Hindlimb muscle (tissue), 1 donor: ENCODE measurements around the gene FAM227B. TPM values are rescaled to one million over a fixed set of nuclear protein-coding genes. Genes with fewer than 3 reads are reported as not detected.
"Not testable (repeated sequence)": the region's sequence is repeated elsewhere in the genome, so short reads cannot be mapped to it uniquely, and the experiment has no call there.

Experiments used
- DNase-seq: peaks from one replicate; pipeline ENCODE4 v3.0.0-alpha.2; 2013
- polyA plus RNA-seq: library from polyadenylated mRNA; unstranded; fragments of 120-200 nt; gene quantifications from one replicate; pipeline ENCODE4 v1.2.1, GENCODE V29; 2013; ENCODE audit not compliant: insufficient read length

The FAM227B gene
- 7.6 TPM for polyA plus RNA-seq

- DNase-seq, result peak; percentile 98
Observed at GRCh38 chr15:49620658-49621368, at the start of gene FAM227B, which contains the start of gene DTWD1. TSS of gene FAM227B (minus strand) at chr15:49620818. CDS start at chr15:49615171, 5,647 bp downstream. TSS of gene DTWD1 (plus strand) at chr15:49621048. CDS start at chr15:49625168, 4,120 bp downstream.

GRCh38 chr15:49669288-49669687 lies 48.7 kb upstream of the FAM227B start:
- no peak for DNase-seq

GRCh38 chr15:49666486-49666885 lies 45.9 kb upstream of the FAM227B start:
- DNase-seq, result not testable (repeated sequence)

- no peak for DNase-seq
Observed at GRCh38 chr15:49664716-49665115, 44.1 kb upstream of the FAM227B start.

GRCh38 chr15:49656734-49657133 lies 36.1 kb upstream of the FAM227B start:
- no peak for DNase-seq

- DNase-seq, result no peak
Observed at GRCh38 chr15:49652922-49653321, 32.3 kb upstream of the FAM227B start.

- DNase-seq, result no peak
Observed at GRCh38 chr15:49650676-49651075, 30.1 kb upstream of the FAM227B start.

GRCh38 chr15:49649987-49650386 lies 29.4 kb upstream of the FAM227B start:
- DNase-seq, result no peak

- no peak for DNase-seq
Observed at GRCh38 chr15:49646891-49647290, 26.3 kb upstream of the FAM227B start.

GRCh38 chr15:49645941-49646340 lies 25.3 kb upstream of the FAM227B start:
- DNase-seq, result no peak

- DNase-seq, result no peak
Observed at GRCh38 chr15:49645277-49645676, 24.7 kb upstream of the FAM227B start.

- no peak for DNase-seq
Observed at GRCh38 chr15:49644364-49644794, 23.8 kb upstream of the FAM227B start.

GRCh38 chr15:49637857-49638256 lies 17.2 kb upstream of the FAM227B start:
- DNase-seq, result no peak

- DNase-seq, result no peak
Observed at GRCh38 chr15:49628379-49628778, 7.8 kb upstream of the FAM227B start.

GRCh38 chr15:49627407-49627877 lies 6.8 kb upstream of the FAM227B start:
- DNase-seq, result no peak

- no peak for DNase-seq
Observed at GRCh38 chr15:49625460-49626036, 4.9 kb upstream of the FAM227B start.

- no peak for DNase-seq
Observed at GRCh38 chr15:49624056-49624455, 3.4 kb upstream of the FAM227B start.

GRCh38 chr15:49622561-49622960 lies 1.9 kb upstream of the FAM227B start:
- DNase-seq, result no peak

GRCh38 chr15:49621887-49622286 lies 1.3 kb upstream of the FAM227B start:
- no peak for DNase-seq

- no peak for DNase-seq
Observed at GRCh38 chr15:49621401-49621811, 788 bp upstream of the FAM227B start.

- peak; percentile 35 for DNase-seq
Observed at GRCh38 chr15:49620199-49620598, 419 bp downstream of the FAM227B start.

GRCh38 chr15:49619226-49619625 lies 1.4 kb downstream of the FAM227B start:
- DNase-seq, result no peak

- not testable (repeated sequence) for DNase-seq
Observed at GRCh38 chr15:49612240-49612639, 8.4 kb downstream of the FAM227B start.
